GM18909 (cell line): ENCODE data around the gene STK17A.
"Not testable (repeated sequence)": the region's sequence is repeated elsewhere in the genome, so short reads cannot be mapped to it uniquely, and the experiment has no call there.

Experiments used
- ATAC-seq: cut with Tn5 transposase; IDR thresholded peaks from one replicate; pipeline ENCODE4 v1.9.1; 2021; ENCODE audit warnings: mild to moderate bottlenecking; ENCODE audit not compliant: unreplicated experiment, poor library complexity

STK17A gene

GRCh38 chr7:43652364-43652763 is 69.5 kb downstream of the STK17A start:
- no peak for ATAC-seq

- no peak for ATAC-seq
Observed at GRCh38 chr7:43653466-43653865, 70.6 kb downstream of the STK17A start.

GRCh38 chr7:43653891-43654504 is 71.1 kb downstream of the STK17A start:
- no peak for ATAC-seq

GRCh38 chr7:43655584-43655983 is 72.7 kb downstream of the STK17A start:
- ATAC-seq, result no peak

- ATAC-seq, result no peak
Observed at GRCh38 chr7:43656997-43657396, 74.1 kb downstream of the STK17A start.

GRCh38 chr7:43658718-43659548 is 76.0 kb downstream of the STK17A start:
- no peak for ATAC-seq

GRCh38 chr7:43659549-43659896 is 76.6 kb downstream of the STK17A start:
- no peak for ATAC-seq

GRCh38 chr7:43660141-43660540 is 77.2 kb downstream of the STK17A start:
- ATAC-seq, result no peak

GRCh38 chr7:43664681-43665080 is 81.8 kb downstream of the STK17A start:
- ATAC-seq, result no peak

GRCh38 chr7:43666938-43667337 is 84.0 kb downstream of the STK17A start:
- no peak for ATAC-seq

GRCh38 chr7:43668035-43668434 is 85.1 kb downstream of the STK17A start:
- no peak for ATAC-seq

- no peak for ATAC-seq
Observed at GRCh38 chr7:43669286-43670081, 86.6 kb downstream of the STK17A start.

GRCh38 chr7:43671521-43671920 is 88.6 kb downstream of the STK17A start:
- ATAC-seq, result no peak

- not testable (repeated sequence) for ATAC-seq
Observed at GRCh38 chr7:43673243-43673976, 90.5 kb downstream of the STK17A start.

- no peak for ATAC-seq
Observed at GRCh38 chr7:43674559-43675436, 91.9 kb downstream of the STK17A start.
